Measurements from ENCODE around the gene ZNF598.

The ZNF598 gene

DNA sequence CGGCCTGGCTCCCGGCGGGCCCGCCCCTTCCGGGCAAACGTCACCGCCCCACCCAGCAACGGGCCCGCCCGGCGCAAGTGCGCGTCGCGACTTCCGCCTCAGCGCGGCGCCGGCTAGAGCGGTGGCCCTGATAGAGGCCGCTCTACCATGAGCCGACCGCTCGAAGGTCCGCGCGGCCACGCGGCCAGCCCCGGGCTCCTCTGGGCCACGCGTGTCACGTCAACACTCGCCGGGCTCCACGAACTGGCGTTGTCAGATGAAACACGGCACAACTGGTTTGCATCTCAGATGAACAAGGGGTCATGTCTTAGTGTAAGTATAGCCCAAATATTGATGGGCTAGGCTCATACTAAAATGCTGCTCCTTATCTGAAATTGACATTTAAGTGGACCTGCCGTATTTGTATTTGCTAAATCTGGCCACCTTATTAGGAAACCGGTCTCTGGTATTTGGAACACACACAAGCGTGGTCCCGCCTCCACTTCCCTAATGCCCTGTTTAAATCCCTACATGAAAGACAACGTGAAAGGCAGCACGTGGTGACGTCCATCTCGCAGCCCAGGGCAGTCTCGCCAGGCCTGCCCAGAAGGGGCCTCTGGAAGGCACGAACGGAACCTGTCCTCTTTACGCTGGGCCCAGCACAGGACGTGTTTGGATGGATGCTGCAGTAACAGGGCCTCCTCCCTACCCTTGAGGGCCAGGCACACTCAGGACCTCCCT is at the start of gene ZNF598:
TSS of gene ZNF598 (minus strand) at position 31 of the 720 bp plus-strand sequence.
- peak; percentile 80 to 88 for DNase-seq

DNA sequence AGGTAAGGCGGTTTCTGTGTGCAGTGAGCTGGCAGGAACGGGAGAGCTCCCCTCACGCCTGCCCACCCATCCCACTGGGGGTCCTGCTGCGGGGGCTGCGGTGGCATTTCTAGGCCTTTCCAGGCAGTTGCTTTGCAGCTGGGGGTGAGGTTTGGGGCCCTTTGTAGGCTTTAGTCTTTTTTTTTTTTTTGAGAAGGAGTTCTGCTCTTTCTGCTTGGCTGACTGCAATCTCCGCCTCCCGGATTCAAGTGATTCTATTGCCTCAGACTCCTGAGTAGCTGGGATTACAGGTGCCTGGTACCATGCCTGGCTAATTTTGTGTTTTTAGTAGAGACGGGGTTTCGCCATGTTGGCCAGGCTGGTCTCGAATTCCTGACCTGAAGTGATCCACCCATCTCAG is 49.3 kb upstream of the ZNF598 start:
- DNase-seq = no peak

DNA sequence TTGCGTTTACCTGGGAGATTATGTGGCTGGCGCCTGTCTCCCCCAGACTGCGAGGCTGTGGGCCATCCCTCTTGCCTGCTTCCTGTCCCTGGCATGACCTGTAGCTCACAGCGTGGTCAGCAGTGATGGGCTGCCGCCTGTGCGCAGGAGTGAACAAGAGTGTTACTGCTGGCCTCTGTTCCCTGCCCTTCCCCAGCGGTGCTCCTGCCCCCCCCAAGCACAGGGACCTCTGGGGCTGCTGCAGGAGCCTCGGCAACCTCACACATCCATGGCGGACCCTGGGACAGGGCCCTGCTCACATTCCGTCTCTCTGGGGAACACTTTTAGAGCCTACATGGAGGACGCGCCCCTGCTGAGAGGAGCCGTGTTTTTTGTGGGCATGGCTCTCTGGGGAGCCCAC is 48.8 kb upstream of the ZNF598 start:
- DNase-seq = no peak

DNA sequence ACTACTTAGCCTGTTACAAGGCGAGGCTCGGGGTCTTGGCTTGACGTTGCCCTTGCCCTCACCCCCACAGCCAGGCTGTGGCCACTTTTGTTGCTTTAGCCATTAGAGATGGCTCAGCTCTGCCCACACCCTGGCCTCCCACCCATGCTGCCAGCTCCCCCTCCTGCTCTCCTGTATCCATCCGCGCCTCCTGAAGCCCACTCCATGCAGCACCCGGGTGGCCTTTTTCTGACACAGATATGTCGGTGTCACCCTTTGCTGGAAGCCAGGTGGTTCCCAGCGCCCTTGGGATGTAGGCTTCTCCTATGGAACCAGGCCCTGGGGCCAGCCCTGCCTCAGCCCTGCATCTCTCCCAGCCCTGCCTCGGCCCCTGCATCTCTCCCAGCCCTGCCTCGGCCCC is 47.8 kb upstream of the ZNF598 start:
- no peak for DNase-seq

DNA sequence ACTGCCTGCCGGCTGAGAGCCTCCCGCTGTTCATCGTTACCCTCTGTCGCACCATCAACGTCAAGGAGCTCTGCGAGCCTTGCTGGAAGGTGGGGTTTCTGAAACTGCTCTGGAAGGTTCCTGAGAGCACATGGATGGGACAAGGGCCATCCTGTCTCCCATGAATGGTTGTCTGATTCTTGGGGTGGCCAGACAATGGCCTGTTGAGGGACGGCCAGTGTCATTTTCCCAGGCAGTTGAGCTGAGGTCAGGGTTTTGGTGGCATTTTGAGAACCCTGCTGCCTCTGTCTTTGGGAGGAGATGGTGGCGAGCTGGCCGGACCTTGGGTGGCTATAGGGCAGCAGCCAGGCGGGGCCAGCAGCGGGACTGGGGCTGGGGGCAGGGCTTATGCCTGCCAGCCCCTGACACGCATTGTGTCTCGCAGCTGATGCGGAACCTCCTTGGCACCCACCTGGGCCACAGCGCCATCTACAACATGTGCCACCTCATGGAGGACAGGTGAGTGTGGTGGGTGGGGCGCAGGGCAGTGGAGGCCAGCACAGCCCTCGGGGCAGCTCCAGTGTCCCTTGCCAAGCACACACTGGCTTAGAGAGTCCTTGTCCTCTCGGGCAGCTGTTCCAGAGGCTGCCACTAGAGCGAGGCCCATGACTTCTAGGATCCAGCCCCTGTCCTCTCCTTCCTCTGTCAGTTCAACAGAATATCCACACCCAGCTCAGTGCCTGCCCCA is 47.2 kb upstream of the ZNF598 start:
- no peak for DNase-seq

DNA sequence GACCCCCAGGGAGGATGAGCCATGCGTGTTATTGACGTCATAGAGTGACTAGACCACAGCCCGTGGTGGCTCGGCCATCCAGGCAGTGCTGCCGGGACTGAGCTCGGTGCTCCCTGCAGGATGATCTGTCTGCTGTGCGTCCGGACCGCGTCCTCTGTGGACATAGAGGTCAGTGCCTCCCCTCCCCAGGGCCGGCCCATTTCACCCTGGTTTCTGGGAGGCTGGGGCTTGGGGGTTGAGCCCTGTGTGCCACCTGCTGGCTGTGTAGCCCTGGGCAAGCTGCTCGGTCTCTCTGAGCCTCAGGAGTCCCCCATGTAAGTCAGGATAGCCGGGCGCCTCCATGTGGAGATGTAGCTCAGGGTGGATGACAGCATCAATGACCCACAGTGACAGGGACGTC is 46.5 kb upstream of the ZNF598 start:
- DNase-seq = no peak

DNA sequence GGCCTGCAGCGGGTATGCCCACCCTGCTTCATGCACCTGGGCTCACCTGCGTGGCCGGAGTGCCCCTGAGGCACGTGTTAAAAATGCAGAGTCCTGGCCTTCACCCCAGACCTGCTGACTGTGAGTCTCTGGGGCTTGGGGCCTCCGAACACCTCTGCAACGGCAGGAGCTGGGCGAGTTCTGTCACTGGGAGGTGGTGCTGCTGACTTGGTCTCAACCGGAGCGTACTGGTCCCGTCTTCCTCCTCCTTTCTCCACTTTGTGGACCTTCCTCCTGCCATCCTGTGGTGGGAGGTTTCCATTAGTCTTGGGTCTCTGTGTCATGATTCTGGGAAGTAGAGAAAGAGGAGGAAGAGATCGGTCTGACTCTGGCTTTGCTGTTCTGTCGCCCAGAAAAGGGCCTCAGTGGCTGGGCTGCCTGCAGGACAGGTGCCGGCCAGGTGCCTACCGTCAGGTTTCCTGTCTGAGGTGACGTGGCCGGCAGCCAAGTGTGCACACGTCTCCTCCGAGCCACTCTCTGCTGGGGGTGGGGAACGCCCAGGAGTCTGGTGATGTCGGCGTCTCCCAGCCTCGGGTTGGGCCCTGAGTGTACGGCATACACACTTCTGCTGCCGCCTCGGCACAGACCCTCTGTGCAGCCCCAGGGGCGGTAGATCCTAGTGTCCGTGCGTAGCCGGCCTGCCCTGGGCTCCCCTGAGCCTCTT is 45.1 kb upstream of the ZNF598 start:
- peak; percentile 91 to 95 for DNase-seq

DNA sequence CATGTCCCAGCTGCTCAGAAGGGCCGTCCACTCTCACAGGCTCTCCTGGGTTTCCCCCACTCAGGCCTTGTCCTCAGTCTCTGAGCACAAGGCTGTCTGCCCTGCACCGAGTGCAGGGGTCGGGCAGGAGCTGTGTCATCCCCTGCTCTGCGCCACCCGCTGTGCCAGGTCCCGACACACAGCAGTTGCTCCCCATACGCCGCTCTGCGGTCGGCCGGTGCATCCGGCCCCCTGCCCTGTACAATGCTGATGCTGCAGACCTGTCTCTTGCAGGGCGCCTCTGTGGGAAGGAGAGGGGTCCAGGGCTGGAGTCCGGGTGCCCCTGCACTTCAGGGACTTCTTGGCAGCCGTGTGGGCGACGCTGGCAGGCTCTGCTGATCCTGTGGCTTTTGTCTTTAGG is 44.3 kb upstream of the ZNF598 start:
- no peak for DNase-seq

DNA sequence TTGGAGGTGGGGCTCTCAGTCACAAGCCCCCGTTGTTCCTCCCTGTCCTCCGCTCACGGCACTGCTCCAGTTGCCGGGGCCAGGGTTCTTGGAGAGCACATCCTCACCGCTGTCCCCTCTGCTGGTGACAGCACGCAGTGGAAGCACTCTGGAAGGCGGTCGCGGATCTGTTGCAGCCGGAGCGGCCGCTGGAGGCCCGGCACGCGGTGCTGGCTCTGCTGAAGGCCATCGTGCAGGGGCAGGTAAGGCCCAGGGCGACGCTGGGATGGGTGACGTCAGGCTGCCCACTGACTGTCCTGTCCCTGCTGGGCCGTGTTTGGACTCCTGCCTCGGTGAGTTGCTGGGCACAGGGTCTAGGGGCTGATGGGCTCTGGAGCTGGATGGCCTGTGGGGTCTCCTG is 43.6 kb upstream of the ZNF598 start:
- DNase-seq = no peak

DNA sequence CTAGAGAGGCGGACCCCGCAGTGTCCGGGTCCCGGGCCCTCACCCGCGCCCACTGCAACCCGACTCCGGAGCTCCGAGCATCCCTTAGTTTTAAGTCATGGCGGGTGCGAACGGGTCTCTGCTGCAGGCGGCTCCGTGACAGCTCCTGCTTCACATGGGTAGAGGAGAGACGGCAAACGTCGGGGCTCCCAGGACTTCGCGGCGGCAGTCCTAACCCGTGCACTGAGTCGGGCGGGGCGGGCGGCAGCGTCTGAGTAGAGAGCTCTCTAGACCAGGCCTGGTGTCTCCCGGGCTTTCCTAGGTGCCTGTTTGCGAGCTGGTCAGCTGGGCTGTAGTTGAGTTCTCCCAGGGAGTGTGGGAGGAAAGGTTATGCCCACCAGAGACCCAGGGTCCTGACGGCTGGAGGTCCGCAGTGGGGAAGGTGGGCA is 38.5 kb upstream of the ZNF598 start:
- DNase-seq = no peak

DNA sequence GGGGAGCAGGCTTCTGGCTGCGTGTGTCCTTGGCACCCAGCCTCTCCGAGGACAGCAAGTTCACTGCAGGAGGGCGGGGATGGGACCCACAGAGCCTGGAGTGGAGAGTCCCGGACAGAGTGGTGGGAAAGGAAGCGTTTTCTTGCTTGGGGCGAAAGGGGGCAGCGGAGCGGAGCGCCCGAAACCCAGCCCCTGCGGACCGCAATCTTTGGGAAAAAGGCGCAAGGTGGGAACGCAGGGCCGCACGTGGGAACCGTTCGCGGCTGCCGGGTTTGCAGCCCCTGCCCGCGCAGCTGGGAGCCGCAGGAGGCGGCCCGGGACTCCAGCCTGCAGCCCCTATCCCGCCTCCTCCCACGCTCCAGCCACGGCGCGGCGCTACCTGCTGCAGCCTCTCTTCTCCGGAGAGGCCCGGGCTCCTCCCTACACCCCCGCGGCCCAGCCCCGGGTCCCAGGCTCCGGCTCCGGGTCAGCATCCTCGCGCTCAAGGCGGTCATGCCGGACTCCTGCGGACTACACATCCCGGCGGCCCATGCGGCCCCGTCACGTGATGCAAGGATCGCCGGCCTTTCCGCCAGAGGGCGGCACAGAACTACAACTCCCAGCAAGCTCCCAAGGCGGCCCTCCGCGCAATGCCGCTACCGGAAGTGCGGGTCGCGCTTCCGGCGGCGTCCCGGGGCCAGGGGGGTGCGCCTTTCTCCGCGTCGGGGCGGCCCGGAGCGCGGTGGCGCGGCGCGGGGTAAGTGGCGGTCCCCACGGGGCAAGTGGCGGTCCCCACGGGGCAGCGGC is 37.9 kb upstream of the ZNF598 start, which contains the start of the genes NTHL1 and TSC2:
TSS of gene NTHL1 (minus strand) at position 505 of the 786 bp plus-strand sequence. CDS start at position 494, 11 bp downstream.
TSS of gene TSC2 (plus strand) at position 656 of the 786 bp plus-strand sequence. CDS start 631 bp downstream, outside the sequence.
- DNase-seq = peak; percentile 93 to 97

DNA sequence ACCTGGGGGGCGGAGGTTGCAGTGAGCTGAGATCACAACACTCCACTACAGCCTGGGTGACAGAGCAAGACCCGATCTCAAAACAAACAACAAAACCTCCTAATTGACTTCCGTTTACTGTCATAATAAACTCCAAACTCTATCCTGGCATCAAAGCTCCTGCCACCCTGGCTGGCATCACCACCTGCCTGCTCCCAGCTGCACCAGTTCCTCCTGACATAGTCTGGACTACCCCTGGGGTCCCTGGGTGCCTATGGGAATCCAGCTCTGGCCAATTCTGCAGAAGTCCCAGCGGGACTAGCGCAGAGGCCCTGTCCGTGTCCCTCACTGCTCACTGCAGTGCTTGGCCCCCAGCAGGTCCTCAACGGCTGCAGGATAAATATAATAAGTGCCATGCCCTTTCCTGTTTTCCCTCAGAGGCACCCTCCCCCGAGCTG is 37.3 kb upstream of the ZNF598 start:
- DNase-seq = peak in 1 of 2 experiments; percentile 64

DNA sequence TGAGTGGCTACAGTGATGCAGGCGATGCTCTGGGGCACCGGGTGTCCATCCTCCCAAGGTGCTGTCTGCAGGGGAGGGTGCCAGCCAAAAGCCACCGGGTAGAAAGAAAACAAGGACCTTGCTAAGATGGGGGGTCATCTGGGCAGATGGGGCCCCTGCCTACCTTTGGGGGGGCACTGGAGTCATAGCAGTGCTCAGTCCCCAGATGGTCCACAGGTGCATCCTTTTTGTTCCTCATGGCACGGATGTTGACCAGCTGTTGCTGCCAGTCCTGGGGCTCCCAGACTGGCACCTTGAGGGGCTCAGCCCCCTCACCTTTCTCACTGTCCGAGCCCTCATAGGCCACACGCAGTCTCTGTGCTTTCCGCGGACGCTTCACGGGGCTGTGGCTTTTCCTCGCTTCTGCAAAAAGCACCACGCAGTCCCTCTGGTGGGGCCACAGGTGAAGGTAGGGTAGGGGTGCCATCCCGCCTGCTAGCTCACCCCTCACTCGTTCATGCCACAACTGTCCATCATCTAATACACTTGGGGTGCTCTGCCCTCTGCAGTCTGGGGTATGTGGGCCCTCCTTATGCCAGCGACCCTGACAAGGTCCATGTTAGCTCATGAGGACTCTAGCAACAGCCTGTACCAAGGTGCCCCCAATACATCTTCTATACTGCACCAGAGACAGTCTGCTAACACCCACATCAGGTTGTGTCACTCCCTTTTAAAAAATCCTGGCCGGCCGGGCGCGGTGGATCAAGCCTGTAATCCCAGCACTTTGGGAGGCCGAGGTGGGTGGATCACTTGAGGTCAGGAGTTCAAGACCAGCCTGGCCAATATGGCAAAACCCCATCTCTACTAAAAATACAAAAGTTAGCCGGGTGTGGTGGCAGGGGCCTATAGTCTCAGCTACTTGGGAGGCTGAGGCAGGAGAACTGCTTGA is 36.6 kb upstream of the ZNF598 start:
- DNase-seq = no peak

DNA sequence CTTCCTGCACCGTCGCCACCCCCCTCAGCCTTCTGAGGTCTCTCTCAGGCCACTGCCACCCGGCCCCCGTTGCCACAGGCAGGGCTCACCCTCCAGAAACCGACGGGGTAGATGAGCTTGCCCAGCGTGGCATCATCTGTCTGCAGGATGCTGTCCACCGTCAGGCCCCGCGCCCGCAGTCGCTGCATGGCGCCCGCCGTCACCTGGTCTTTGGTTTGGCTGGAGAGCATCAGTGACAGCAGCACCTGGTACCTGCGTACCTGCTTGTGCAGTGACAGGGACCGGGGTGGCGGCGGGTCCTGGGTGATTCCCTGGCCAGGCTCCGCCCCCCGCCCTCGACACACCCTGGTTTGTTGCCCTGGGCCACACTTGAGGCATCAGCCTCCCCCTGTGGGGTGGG is 34.9 kb upstream of the ZNF598 start:
- no peak for DNase-seq

DNA sequence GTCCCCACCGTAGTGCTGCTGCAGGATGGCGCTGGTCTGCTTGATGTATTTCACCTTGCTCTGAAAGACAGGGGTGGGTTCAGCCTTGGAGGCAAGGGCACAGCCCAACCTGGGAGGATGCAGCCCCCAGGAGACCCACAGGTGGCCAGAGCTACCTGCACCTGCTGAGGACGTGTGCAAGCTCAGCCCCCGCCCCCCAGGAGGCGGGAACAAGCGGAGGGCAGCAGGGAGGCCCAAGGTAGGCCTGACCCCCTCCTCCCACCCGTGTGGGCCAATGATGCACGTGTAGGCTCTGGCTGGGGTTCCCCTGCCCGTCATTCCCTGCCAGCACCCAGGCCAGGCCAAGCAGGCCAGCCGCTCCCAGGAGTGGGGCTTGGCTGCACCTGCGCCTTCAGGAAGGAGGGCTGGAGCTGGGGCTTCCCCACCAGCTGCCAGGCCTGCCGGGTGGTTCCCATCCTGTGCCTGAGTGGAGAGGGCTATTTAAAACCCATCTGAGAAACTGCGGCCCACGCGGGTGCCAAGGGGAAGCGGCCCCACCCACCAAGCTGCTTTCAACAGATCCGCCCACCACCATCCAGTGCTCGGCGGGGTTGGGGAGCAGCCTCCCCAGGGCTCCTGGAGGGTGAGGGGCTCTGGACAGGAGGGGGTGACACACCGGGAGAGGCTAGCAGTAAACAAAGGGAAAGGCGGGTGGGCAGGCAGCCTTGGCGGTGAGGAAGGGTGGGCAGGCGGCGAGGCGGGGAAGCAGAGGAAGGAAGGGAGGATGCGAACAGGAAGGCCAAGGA is 34.2 kb upstream of the ZNF598 start:
- peak; percentile 34 to 58 for DNase-seq

DNA sequence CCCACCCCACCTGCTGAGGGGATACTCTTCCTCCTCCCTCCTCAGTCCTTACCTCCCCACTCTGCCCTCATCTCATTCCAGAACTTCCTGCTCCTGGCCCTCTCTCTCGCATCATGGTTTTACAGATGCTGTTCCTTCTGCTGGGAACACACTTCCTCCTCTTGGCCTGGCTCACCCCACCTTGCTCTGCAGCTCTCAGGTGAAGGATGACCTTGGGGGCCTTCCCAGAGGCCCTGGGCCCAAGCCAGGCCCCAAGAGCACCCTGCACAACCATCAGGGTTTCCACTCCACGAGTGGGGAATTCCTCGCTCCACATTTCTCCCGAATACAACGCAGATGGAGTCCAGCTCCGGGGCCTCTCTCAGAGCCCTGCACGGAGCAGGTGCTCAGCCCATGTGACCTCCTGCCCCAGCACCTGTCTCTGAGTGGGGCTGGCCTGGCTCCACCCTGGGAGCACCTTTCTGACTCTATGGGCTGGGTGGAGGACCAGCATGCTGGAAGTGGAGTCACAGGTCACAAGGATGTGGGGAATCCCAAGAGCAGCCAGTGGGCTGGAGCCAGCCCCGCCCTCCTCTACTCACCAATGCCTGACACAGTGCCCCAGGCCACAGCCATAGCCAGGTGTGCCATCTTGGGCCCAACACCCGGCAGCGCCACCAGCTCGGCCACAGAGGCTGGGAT is 33.5 kb upstream of the ZNF598 start:
- no peak for DNase-seq

DNA sequence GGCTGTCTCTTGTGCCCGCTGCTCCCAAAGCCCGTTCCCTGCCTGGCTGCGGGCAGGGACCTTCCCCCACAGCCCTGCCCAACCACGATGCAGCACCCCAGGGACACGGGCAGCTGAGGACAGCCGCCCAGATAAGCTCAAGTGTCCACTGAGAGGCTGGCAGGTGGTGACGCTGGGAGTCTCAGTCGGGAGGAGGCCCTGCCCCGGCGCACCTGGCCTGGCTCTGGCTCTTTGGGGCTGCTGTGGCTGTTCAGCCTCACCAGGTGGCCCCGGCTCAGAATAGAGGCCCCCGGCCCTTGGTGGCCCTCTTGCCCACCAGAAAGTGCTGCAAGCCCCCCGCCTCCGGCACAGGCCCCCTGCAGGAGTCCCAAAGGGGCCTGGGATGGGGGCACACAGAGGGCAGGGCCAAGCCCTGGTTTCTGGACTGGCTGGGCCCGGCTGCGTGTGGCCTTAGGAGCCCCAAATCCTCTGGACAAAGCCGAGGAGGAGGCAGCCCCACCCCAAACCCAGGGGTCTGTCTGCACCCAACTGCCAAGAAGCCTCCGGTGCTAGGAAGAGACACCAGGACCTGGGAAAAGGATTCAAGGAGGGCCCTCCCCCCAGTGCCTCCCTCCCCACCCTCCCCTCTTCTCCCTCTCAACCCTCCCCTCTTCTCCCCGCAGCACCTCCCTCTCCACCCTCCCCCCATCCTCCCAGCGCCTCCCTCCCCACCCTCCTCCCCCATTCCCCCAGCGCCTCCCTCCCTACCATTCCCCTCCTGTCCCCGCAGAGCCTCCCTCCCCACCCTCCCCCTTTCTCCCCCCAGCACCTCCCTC is 32.8 kb upstream of the ZNF598 start:
- DNase-seq = peak; percentile 40 to 67

DNA sequence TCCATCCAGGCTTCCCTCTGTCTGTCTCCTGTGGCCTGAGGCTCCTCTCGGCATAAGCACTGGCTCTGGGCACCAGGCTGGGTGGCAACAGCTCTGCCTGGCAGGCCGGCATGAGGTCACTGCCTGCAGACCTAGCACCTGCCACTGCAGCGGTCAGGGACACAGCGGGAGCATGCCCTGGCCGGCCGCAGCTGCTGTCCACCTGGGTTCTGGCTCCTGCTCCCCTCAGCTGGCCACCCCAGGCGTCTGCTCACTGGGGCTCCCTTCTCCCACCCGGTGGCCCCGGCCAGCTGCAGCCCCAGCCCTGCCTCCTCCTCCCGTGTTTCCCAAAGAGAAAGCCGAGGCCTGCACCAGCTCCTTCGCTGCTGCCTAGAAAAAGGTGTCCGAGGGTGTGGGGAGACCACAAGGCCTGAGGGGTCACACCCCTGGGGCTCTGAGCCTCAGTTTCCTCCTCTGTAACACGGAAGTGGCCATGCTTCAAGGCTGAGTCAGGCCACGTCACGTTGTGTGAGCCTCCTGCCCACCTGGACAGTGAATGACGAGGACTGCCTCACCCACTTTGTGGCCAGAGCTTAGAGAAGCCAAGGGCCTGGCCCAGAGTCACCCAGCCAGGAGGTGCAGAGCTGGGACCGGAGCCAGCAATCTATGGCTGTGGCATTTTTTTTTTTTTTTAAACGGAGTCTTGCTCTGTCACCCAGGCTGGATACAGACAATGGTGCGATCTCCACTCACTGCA is 31.3 kb upstream of the ZNF598 start:
- no peak for DNase-seq
